HS-27A (cell line): ENCODE data around the gene C2CD2.
A peak's percentile ranks its signal among the peaks of the same experiment; 100 is the strongest.

Source experiments
- DNase-seq: peaks from one replicate; pipeline ENCODE4 v3.0.0-alpha.2; 2012; ENCODE audit warnings: low read depth, missing footprints

Gene C2CD2

GRCh38 chr21:41886328-41886727, 67.5 kb downstream of the C2CD2 start:
- DNase-seq, result no peak

GRCh38 chr21:41885341-41886024, 68.3 kb downstream of the C2CD2 start:
- DNase-seq, result no peak

- DNase-seq, result no peak
Measured at GRCh38 chr21:41884501-41885030, 69.3 kb downstream of the C2CD2 start.

GRCh38 chr21:41883582-41883981, 70.2 kb downstream of the C2CD2 start:
- no peak for DNase-seq

- DNase-seq, result no peak
Measured at GRCh38 chr21:41881051-41881450, 72.8 kb downstream of the C2CD2 start.

GRCh38 chr21:41880153-41880552, 73.7 kb downstream of the C2CD2 start:
- DNase-seq, result no peak

- peak; percentile 26 for DNase-seq
Measured at GRCh38 chr21:41879190-41879998, 74.4 kb downstream of the C2CD2 start, which contains the start of gene PRDM15. Gene PRDM15 (minus strand): TSS chr21:41879344. CDS start chr21:41860363, 18,981 bp downstream.

GRCh38 chr21:41878831-41879189, 75.0 kb downstream of the C2CD2 start:
- DNase-seq, result no peak

- no peak for DNase-seq
Measured at GRCh38 chr21:41877901-41878830, 75.7 kb downstream of the C2CD2 start.

GRCh38 chr21:41876928-41877652, 76.7 kb downstream of the C2CD2 start:
- DNase-seq, result no peak

GRCh38 chr21:41876396-41876795, 77.4 kb downstream of the C2CD2 start:
- no peak for DNase-seq

GRCh38 chr21:41875086-41875485, 78.7 kb downstream of the C2CD2 start:
- no peak for DNase-seq

GRCh38 chr21:41874611-41875010, 79.2 kb downstream of the C2CD2 start:
- DNase-seq, result no peak

- DNase-seq, result no peak
Measured at GRCh38 chr21:41873426-41873825, 80.4 kb downstream of the C2CD2 start.

- no peak for DNase-seq
Measured at GRCh38 chr21:41873005-41873404, 80.8 kb downstream of the C2CD2 start.

- no peak for DNase-seq
Measured at GRCh38 chr21:41871293-41872030, 82.4 kb downstream of the C2CD2 start.

GRCh38 chr21:41869771-41870170, 84.0 kb downstream of the C2CD2 start:
- no peak for DNase-seq

GRCh38 chr21:41868062-41868710, 85.6 kb downstream of the C2CD2 start:
- no peak for DNase-seq

GRCh38 chr21:41867313-41867712, 86.5 kb downstream of the C2CD2 start:
- DNase-seq, result no peak

- DNase-seq, result no peak
Measured at GRCh38 chr21:41866274-41866809, 87.5 kb downstream of the C2CD2 start.
